Smooth muscle cell (in vitro differentiated cells): Measurements from ENCODE around the gene HSPG2. TPM values are rescaled to one million over a fixed set of nuclear protein-coding genes. Genes with fewer than 3 reads are reported as not detected.

ENCODE experiments used
- DNase-seq: peaks from one replicate; lab custom pipeline; 2025; ENCODE audit not compliant: unreplicated experiment; lab: John Stamatoyannopoulos, UW
- H2AFZ ChIP-seq: fragments of 200-600 bp; sonication (generic); 2 replicates; pipeline ENCODE4 v1.6.0; 2016; ENCODE audit warnings: antibody characterized with exemption, low read depth, mild to moderate bottlenecking
- H3F3A ChIP-seq: fragments of 200-600 bp; sonication (generic); 2 replicates; pipeline ENCODE4 v1.6.0; 2017; ENCODE audit warnings: antibody characterized with exemption, low read depth
- H3K27ac ChIP-seq: fragments of 200-600 bp; sonication (generic); 2 replicates; pipeline ENCODE4 v1.5.1; 2016; ENCODE audit warnings: low read depth, mild to moderate bottlenecking
- H3K27me3 ChIP-seq: fragments of 200-600 bp; sonication (generic); 2 replicates; pipeline ENCODE4 v1.6.1; 2016; ENCODE audit warnings: low read depth, mild to moderate bottlenecking
- H3K36me3 ChIP-seq: fragments of 200-600 bp; sonication (generic); 2 replicates; pipeline ENCODE4 v1.5.1; 2016; ENCODE audit warnings: low read depth
- H3K4me1 ChIP-seq: fragments of 200-600 bp; sonication (generic); 2 replicates; pipeline ENCODE4 v1.5.1; 2016; ENCODE audit warnings: low read depth
- H3K4me2 ChIP-seq: fragments of 200-600 bp; sonication (generic); 2 replicates; pipeline ENCODE4 v1.6.0; 2016; ENCODE audit warnings: mild to moderate bottlenecking
- H3K4me3 ChIP-seq: fragments of 200-600 bp; sonication (generic); 2 replicates; pipeline ENCODE4 v1.5.1; 2016; ENCODE audit warnings: mild to moderate bottlenecking
- H3K79me2 ChIP-seq: fragments of 200-600 bp; sonication (generic); 2 replicates; pipeline ENCODE4 v1.6.0; 2016; ENCODE audit warnings: low read depth, mild to moderate bottlenecking
- H3K9ac ChIP-seq: fragments of 200-600 bp; sonication (generic); 2 replicates; pipeline ENCODE4 v1.6.0; 2016; ENCODE audit warnings: low read depth
- H3K9me3 ChIP-seq: fragments of 200-600 bp; sonication (generic); replicated peaks from 2 replicates; pipeline ENCODE4 v1.5.1; 2016; ENCODE audit warnings: low read depth
- H4K20me1 ChIP-seq: fragments of 200-600 bp; sonication (generic); 2 replicates; pipeline ENCODE4 v1.6.0; 2016; ENCODE audit warnings: low read depth
- CTCF ChIP-seq: fragments of 200-600 bp; sonication (generic); IDR thresholded peaks from 2 replicates; pipeline ENCODE4 v1.5.1; 2017; ENCODE audit warnings: borderline replicate concordance, mild to moderate bottlenecking, antibody characterized with exemption; ENCODE audit not compliant: insufficient read depth, poor library complexity, severe bottlenecking
- WGBS: methylation state at CpG from one replicate; pipeline ENCODE4 v1.1.7; 2016; ENCODE audit warnings: low lambda C conversion rate; 5-methylcytosine and 5-hydroxymethylcytosine counted together
- polyA plus RNA-seq: library from polyadenylated mRNA; unstranded; fragments of >200 nt; fragmentation: Nextera tagmentation; extraction: Ambion mirVana; gene quantifications from 2 replicates; pipeline ENCODE4 v1.2.1, GENCODE V29; 2016
- total RNA-seq: library from RNA; depleted of rRNA; stranded (reverse); fragments of >200 nt; gene quantifications from 2 replicates; pipeline ENCODE4 v1.2.3, GENCODE V29; 2014

The HSPG2 gene
- total and polyA plus RNA-seq, 2 experiments from 2014 or later: 40.7 to 46.7 TPM

DNA sequence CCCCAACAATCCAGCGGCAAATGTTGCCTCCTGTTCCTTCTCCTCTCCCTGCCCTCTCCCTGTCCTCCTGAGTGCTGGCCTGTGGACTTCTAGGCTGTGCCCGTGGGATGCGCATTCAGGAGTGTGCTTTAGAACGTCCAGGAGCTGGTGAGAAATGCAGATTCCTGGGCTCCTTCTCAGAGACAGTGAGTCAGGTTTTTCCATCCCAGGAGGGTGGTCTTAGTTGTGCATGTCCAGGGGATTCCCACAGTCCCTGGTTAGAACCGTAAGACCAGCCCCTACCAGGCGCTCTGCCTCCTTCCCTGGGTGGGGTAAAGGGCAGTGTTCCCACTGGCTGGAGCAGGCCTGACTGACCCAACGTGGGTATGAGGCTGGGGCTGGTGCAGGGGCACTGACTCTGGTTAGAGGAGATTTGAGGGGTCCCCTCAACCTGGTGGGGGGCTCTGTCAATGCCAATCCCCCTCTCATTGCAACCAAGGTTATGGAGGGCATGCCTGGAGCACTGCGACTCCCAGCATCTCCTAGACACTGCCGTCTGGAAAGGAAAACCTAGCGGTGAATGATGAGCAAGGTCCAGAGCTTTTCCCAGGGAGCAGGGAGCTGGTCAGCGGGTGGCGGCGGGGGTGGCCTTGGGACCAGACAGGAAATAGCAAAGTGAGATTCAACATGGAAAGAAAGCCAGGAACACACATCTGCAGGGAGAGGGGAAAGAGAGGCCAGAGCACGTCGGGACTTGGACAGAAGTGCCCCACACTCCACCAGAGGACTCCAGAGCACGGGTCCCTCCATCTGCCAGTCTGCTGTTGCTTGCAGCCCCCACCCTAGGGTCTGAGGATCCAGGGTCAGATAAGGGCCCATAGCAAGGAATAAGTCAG, 38.5 kb downstream of the HSPG2 start:
- Histone ChIP-seq H3F3A (no peaks in the 10 kb centered on the region), H3K79me2 (no peaks in the 10 kb centered on the region), H3K27ac (peak overlapping the region; percentile 82), H3K4me3 (no peak overlapping the region), H3K4me1 (peaks cover 20% of the 10 kb centered on the region), H3K27me3 (no peaks in the 10 kb centered on the region), H3K9me3 (no peaks in the 10 kb centered on the region), H3K9ac (no peak overlapping the region), H4K20me1 (peaks cover 93% of the 10 kb centered on the region), H3K36me3 (no peaks in the 10 kb centered on the region), H3K4me2 (peak overlapping the region; percentile 59), H2AFZ (no peak overlapping the region)
- no peak for DNase-seq
- WGBS: 46% methylated on average over 16 of the region's 16 CpGs
- no peak for TF ChIP-seq CTCF

DNA sequence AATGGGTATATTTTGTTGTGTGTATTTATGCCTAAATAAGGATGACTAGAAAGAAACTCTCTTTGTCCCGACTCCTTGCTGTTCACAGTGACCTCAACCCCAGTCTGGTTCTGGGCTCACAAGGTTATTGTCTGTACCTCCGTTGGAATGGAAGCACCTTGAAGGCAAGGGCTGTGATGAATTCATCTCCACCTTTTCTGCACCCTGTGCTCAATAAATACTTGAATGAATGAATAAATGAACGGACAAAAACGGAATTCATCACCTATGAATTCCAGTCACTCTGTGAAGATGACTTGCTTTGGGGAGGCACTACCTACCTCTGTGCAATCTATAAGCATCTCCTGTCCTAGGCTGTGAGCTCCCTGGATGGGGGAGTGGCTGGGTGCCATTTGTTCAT, 39.3 kb downstream of the HSPG2 start:
- Histone ChIP-seq H3K9me3 (no peaks in the 10 kb centered on the region), H3K4me1 (peaks cover 20% of the 10 kb centered on the region), H4K20me1 (peaks cover 95% of the 10 kb centered on the region), H3K4me2 (no peak overlapping the region), H3K27ac (no peak overlapping the region), H3F3A (no peaks in the 10 kb centered on the region), H3K36me3 (no peaks in the 10 kb centered on the region), H3K4me3 (no peak overlapping the region), H3K27me3 (no peaks in the 10 kb centered on the region), H3K79me2 (no peaks in the 10 kb centered on the region), H3K9ac (no peak overlapping the region), H2AFZ (no peak overlapping the region)
- DNase-seq: no peak
- no peak for TF ChIP-seq CTCF
- WGBS: 98% methylated on average over 4 of the region's 4 CpGs

- no peak overlapping the region for H2AFZ ChIP-seq
- H4K20me1 ChIP-seq: peaks cover 87% of the 10 kb centered on the region
- H3K79me2 ChIP-seq: no peaks in the 10 kb centered on the region
- no peak for TF ChIP-seq CTCF
- no peaks in the 10 kb centered on the region for H3K36me3 ChIP-seq
- no peak for DNase-seq
- no peaks in the 10 kb centered on the region for H3F3A ChIP-seq
- H3K4me3 ChIP-seq: no peak overlapping the region
- no peaks in the 10 kb centered on the region for H3K9me3 ChIP-seq
- H3K27ac ChIP-seq: no peak overlapping the region
- 76% methylated on average over 20 of the region's 20 CpGs for WGBS
- H3K9ac ChIP-seq: no peak overlapping the region
- no peaks in the 10 kb centered on the region for H3K27me3 ChIP-seq
- H3K4me2 ChIP-seq: no peak overlapping the region
- peaks cover 12% of the 10 kb centered on the region for H3K4me1 ChIP-seq
These were observed 40.2 kb downstream of the HSPG2 start for GRCh38 chr1:21896652-21897532.
